Lung (tissue), 12 donors: ENCODE measurements around the gene LMO1. TPM values are rescaled to one million over a fixed set of nuclear protein-coding genes. Genes with fewer than 3 reads are reported as not detected.
A peak's percentile ranks its signal among the peaks of the same experiment; 100 is the strongest.

ENCODE experiments used
- ATAC-seq: fragments of 200-7000 bp; cut with Tn5 transposase; one replicate; pipeline ENCODE4 v1.9.1; 2020; ENCODE audit warnings: moderate number of reproducible peaks; ENCODE audit not compliant: insufficient read depth, low FRiP score
- DNase-seq, 3 donors: peaks; one replicate each; pipeline ENCODE4 v3.0.0-alpha.2; 2013 to 2017
- H3K27ac ChIP-seq, 2 donors: one replicate each; pipeline ENCODE4 v1.5.1; 2013; ENCODE audit warnings: mild to moderate bottlenecking in 2 of 2, moderate library complexity in 2 of 2, control low read depth in 1 of 2, inconsistent platforms in 1 of 2, low read depth in 1 of 2, low read length in 1 of 2
- H3K27me3 ChIP-seq, 3 donors: one replicate each; pipeline ENCODE4 v1.5.1; 2013; ENCODE audit warnings: low read length in 2 of 3; ENCODE audit not compliant: control insufficient read depth in 3 of 3, insufficient read depth in 3 of 3
- H3K36me3 ChIP-seq, 4 donors: one replicate each; pipeline ENCODE4 v1.5.1; 2013; ENCODE audit warnings: low read length in 4 of 4, mild to moderate bottlenecking in 1 of 4, moderate library complexity in 1 of 4; ENCODE audit not compliant: control insufficient read depth in 4 of 4, insufficient read depth in 4 of 4
- H3K4me1 ChIP-seq, 5 donors: one replicate each; pipeline ENCODE4 v1.5.1; 2013; ENCODE audit warnings: low read length in 5 of 5, mild to moderate bottlenecking in 2 of 5, moderate library complexity in 1 of 5; ENCODE audit not compliant: control insufficient read depth in 5 of 5, insufficient read depth in 5 of 5
- H3K4me3 ChIP-seq: one replicate; pipeline ENCODE4 v1.5.1; 2013; ENCODE audit warnings: mild to moderate bottlenecking, control low read depth, moderate library complexity
- H3K9ac ChIP-seq, 2 donors: one replicate each; pipeline ENCODE4 v1.5.1; 2013; ENCODE audit warnings: low read length in 2 of 2, control low read depth in 1 of 2; ENCODE audit not compliant: insufficient read depth in 1 of 2
- H3K9me3 ChIP-seq, 4 donors: one replicate each; pipeline ENCODE4 v1.5.1; 2013; ENCODE audit warnings: low read length in 3 of 4, mild to moderate bottlenecking in 1 of 4, moderate library complexity in 1 of 4; ENCODE audit not compliant: control insufficient read depth in 4 of 4, insufficient read depth in 3 of 4
- WGBS, 2 donors: extraction: QIAGEN DNeasy Blood & Tissue Kit; methylation state at CpG; one replicate each; pipeline ENCODE4 v1.1.7; 2013; 5-methylcytosine and 5-hydroxymethylcytosine counted together
- polyA plus RNA-seq, 2 donors: library from polyadenylated mRNA; stranded (reverse); fragments of 200-250 nt; gene quantifications; one replicate each; pipeline ENCODE4 v1.2.1, GENCODE V29; 2013
- total RNA-seq, 2 donors: library from RNA; depleted of rRNA in 1 of 2; stranded (reverse); fragments of >200 nt in 1 of 2; gene quantifications; one replicate each; pipeline ENCODE4 v1.2.1, GENCODE V29; 2014 to 2021
- TF ChIP-seq, protein P1 (sequence below): IDR thresholded peaks from 2 replicates; pipeline ENCODE4 v1.5.1; 2012; ENCODE audit warnings: mild to moderate bottlenecking; ENCODE audit errors: control extremely low read depth, extremely low read depth
- donor health status: control.
- donor health status: control.
- donor health status: Bipolar disorder and iron deficiency.
- donor health status: healthy.
- donor health status: DM: yes; HTN: yes; CAD: no.

LMO1 gene
- total and polyA plus RNA-seq, 4 donors: 0.26 to 0.34 TPM; not detected in 2

DNA sequence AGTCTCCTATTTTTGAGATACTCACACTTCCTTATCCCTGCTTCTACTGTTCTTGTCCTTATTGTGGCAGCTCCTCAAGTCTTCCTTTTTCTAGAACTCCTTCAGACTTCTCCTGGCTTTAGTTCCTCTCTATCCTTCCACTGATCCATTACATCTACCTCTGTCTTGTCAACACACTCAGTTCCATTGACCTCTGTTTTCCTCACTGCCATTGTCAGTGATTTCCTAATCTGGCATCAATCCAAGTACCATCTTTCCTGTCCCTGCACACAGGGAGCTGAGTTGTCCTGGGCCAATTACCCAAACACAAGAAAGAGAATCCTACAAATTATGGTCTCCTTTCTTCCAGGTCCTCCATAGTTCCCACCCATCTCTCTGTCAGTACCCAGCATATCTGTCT lies 66.9 kb downstream of the LMO1 start:
- Histone ChIP-seq H3K4me3 (no peak overlapping the region), H3K9me3 (peaks cover 0 to 3% (median 0%) of the 10 kb centered on the region in 4 donors), H3K27ac (no peak overlapping the region), H3K36me3 (no peaks in the 10 kb centered on the region), H3K9ac (no peak overlapping the region), H3K4me1 (peaks cover 0 to 9% (median 0%) of the 10 kb centered on the region in 5 donors), H3K27me3 (no peaks in the 10 kb centered on the region)
- DNase-seq (no peak), ATAC-seq (no peak)
- TF ChIP-seq, protein P1, sequence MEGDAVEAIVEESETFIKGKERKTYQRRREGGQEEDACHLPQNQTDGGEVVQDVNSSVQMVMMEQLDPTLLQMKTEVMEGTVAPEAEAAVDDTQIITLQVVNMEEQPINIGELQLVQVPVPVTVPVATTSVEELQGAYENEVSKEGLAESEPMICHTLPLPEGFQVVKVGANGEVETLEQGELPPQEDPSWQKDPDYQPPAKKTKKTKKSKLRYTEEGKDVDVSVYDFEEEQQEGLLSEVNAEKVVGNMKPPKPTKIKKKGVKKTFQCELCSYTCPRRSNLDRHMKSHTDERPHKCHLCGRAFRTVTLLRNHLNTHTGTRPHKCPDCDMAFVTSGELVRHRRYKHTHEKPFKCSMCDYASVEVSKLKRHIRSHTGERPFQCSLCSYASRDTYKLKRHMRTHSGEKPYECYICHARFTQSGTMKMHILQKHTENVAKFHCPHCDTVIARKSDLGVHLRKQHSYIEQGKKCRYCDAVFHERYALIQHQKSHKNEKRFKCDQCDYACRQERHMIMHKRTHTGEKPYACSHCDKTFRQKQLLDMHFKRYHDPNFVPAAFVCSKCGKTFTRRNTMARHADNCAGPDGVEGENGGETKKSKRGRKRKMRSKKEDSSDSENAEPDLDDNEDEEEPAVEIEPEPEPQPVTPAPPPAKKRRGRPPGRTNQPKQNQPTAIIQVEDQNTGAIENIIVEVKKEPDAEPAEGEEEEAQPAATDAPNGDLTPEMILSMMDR: no peak

DNA sequence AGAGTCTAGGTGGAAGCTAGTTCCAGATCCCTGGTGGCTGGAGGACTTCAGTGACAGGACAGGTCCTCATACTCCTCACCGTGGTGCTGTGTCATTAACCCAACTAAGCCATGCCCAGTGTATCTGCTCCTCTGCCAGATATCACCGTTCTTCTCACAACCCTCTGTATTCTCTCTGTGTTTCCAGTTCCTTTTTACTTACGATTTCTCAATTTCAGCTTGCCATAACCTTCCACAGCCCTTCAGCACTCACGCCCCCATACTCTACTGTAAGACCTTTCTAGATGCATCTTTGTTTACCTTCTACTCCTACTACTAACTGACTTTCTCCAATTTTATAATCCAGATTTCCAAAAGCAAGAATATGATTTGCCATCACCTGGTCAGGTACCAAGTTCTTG lies 68.7 kb downstream of the LMO1 start:
- TF ChIP-seq, protein P1: no peak

DNA sequence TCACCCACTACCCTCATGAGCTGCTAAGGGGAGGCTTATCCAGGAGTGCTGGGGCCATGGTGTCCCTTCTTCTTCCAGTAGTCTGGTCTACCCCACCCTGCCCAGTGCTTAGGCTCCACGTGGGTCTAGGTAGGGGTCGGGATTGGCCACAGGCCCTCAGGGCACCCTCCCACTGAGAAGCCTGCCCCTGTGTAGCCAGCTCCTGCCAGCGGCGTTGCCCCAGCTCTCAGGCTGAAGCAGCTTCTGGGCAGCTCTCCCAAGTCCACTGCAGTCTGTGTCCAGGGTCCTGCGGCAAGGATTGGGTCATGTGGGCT lies 70.8 kb downstream of the LMO1 start:
- WGBS, 2 donors: 38 to 48% methylated on average over 5 of the region's 5 CpGs
- peaks cover 0 to 6% (median 0%) of the 10 kb centered on the region in 5 donors for H3K4me1 ChIP-seq
- ATAC-seq (no peak), DNase-seq (peak in 1 of 3 donors; percentile 24)
- H3K4me3 ChIP-seq: no peak overlapping the region
- H3K9ac ChIP-seq: no peak overlapping the region
- no peak overlapping the region for H3K27ac ChIP-seq
- peaks cover 0 to 3% (median 0%) of the 10 kb centered on the region in 3 donors for H3K27me3 ChIP-seq
- TF ChIP-seq, protein P1: no peak
- H3K36me3 ChIP-seq: no peaks in the 10 kb centered on the region
- peaks cover 0 to 6% (median 0%) of the 10 kb centered on the region in 4 donors for H3K9me3 ChIP-seq

More for the DNA sequence above, 68.7 kb downstream of the LMO1 start:
- DNase-seq: no peak
- ATAC-seq: no peak
- H3K36me3 ChIP-seq: no peaks in the 10 kb centered on the region
- H3K4me1 ChIP-seq: peaks cover 0 to 6% (median 0%) of the 10 kb centered on the region in 5 donors
- no peak overlapping the region for H3K27ac ChIP-seq
- H3K4me3 ChIP-seq: no peak overlapping the region
- WGBS, 2 donors: 32 to 65% methylated on average over 4 of the region's 4 CpGs
- peaks cover 0 to 6% (median 0%) of the 10 kb centered on the region in 4 donors for H3K9me3 ChIP-seq
- no peak overlapping the region for H3K9ac ChIP-seq
- H3K27me3 ChIP-seq: no peaks in the 10 kb centered on the region
